DMS79 (cell line): ENCODE measurements around the gene AXL.
A peak's percentile ranks its signal among the peaks of the same experiment; 100 is the strongest.

ENCODE experiments used
- DNase-seq: peaks from one replicate; lab custom pipeline; 2025; lab: John Stamatoyannopoulos, UW

AXL gene

GRCh38 chr19:41308450-41309179 is 89.6 kb downstream of the AXL start:
- DNase-seq, result peak; percentile 59

GRCh38 chr19:41309180-41310032 is 90.4 kb downstream of the AXL start:
- no peak for DNase-seq

GRCh38 chr19:41310033-41310831 is 91.2 kb downstream of the AXL start, which contains the start of gene CCDC97:
TSS of gene CCDC97 (plus strand) at chr19:41310172. CDS start at chr19:41310311, 139 bp downstream.
- peak; percentile 72 for DNase-seq

- no peak for DNase-seq
These were observed 92.0 kb downstream of the AXL start for GRCh38 chr19:41311072-41311471.
